NCI-H2196 (cell line): Measurements from ENCODE around the gene CLSTN2.

ENCODE experiments used
- DNase-seq: peaks from one replicate; lab custom pipeline; 2025; ENCODE audit not compliant: unreplicated experiment; lab: John Stamatoyannopoulos, UW

Gene CLSTN2

GRCh38 chr3:140530131-140530530 is 595.1 kb downstream of the CLSTN2 start:
- no peak for DNase-seq

GRCh38 chr3:140530603-140531002 is 595.6 kb downstream of the CLSTN2 start:
- no peak for DNase-seq

- DNase-seq: no peak
Measured at GRCh38 chr3:140532793-140533330, 597.9 kb downstream of the CLSTN2 start.

- DNase-seq: no peak
Measured at GRCh38 chr3:140536926-140537726, 602.1 kb downstream of the CLSTN2 start.

DNA sequence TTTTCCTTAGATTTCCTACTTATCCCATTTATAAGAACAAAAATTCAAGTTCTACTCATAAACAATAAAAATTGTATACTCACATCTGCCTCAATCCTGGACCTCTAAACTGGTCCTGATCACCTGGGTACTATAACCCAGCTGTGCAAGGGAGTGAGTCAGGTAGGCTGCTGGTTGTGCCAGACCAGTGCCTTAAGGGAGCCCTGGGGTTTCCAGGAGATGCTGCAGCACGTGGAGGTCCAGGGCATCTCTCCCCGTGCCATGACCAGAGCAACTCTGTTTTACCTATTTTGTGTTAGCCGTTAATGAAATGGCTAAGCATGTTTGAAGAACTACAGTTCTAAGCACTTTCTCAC is 602.7 kb downstream of the CLSTN2 start:
- DNase-seq: no peak

DNA sequence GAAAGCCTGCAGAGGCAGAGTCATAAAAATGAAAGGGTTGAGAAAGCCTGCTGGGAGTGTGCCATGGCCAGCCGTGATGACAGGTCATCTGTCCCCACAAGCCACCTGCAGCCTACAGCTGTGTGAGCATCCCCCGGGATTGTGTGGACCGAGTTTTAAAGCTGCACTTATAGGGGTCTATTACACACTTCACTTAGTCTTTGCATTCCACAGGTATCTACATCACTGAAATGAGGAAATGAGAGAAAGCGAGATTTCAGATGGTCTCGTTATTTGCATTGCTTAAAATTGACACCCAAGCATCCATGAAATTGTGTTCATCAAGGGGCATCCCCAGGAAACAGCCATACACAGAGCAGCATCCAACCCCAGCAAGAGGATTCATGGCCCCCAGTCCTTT is 605.3 kb downstream of the CLSTN2 start:
- DNase-seq: no peak

DNA sequence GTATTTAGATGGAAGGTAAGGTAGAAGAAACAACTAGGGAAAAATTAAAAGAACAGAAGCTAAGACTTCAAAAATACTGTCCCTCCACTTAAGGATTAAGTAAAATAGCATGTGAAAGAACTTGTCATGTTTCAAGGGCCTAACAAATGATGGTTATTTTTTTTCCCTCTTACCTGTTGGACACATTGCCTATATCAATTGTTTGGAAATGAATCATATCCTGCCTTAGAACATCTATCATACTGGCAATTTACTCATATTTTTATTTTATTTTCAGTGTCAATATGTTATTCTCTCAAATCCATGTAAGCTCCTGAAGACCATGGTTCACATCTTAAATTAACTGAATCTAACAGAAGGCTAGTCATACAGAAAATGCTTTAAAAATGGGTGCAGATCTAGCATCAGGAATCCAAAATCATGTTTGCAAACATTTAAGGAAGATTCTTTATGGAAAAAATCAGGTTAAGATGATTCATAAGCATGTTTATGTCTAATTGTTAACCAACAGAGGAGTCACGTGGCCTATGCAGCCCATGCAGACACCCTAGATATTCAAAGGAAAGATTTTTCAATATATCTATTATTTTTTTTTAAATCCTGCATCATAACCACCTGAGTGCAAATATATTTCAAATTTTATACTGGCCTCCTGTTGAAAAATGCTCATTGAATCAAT is 607.1 kb downstream of the CLSTN2 start:
- DNase-seq: no peak

DNA sequence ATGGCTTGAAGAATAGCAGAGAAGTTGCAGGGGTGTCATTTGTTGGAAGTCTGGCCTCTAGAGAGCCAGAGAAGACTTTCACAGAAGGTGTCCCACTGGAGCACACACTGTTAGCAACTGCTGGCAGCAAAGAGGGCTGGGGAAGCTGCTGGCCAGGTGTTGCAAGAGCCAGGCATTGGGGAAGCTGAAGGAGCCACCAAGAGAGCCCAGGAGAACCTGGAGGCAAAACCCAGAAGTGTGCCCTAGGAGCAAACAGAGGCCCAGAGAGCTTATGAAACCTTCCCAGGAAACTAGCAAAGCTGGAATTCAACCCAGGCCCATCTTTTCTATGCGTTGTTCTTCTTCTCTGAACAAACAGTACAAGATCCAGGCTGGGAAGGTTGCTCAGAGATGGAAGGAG is 610.2 kb downstream of the CLSTN2 start:
- no peak for DNase-seq

- DNase-seq: no peak
Measured at GRCh38 chr3:140545756-140546155, 610.8 kb downstream of the CLSTN2 start.

GRCh38 chr3:140546649-140547048 is 611.7 kb downstream of the CLSTN2 start:
- DNase-seq: no peak

DNA sequence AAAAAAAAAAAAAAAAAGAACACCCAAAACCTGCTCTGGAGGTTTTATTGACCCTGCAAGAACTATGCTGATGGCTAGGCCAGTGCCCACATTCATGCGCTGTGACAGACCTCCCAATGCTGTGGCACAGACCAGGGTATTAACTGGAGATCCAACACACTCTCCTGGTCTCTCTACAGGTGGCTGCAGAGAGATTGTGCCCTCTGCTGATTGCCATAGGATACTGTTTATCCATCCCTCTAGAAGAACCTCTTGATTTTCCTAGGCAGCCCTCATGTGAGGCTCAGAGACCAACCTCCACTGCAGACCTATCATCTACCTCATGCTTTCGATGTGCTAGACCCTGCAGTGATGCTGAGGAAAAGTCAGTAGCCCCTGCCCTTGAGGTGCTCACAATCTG is 617.4 kb downstream of the CLSTN2 start:
- no peak for DNase-seq

DNA sequence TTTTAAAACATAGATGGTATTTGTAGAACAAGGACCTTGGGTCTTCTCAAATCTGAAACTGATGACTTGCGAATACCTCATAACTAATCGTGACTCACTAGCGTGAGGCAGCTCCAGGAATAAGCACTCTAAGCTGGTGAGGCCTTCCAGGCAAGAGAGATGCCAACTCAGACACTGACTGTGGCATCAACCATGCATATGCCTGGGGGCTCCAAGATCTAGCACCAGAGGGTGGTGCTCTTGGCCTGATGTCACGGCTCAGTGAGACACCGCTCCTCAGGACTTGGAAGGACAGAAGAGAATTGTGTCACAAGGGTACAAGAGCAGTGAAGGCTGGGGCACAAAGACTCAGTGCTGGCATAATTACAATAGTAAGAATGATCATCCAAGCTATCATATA is 617.9 kb downstream of the CLSTN2 start:
- DNase-seq: no peak

DNA sequence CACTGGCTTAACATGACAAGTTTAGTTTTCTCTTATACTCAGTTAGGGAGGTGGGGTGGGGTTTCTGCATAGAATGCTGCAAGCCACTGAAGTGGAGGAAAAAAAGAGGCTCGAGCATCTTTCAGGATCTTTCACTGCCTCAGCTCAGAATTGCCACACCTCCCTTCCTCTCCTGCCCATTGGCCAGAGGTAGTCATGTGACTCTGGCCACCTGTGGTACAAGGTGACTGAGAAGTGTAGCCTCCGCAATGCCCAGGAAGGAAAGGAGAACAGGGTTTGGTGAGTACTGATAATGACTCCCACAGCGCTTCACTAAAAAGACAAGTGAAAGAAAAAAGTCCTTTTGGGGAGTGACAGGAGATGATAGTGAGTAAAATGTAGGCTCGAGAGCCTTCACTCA is 618.6 kb downstream of the CLSTN2 start:
- DNase-seq: no peak

DNA sequence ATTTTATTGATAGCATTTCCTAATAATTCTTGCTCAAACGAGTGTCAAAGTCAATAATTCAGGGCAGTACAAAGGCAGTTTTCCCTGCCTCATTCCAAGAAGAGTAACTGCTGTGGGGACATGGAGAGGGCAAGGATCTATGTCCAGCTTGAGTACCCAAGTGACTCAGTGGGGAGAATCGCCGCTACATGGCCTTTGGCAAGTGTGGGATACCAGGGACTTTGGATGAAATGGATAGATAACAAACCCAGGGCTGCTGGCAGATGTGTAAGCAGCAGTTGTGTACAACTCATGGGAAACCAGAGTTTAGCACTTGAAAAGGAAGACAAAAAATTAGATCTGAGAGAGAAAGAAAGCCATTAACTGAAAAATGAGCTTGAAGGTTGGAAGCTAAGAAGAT is 620.7 kb downstream of the CLSTN2 start:
- DNase-seq: no peak

DNA sequence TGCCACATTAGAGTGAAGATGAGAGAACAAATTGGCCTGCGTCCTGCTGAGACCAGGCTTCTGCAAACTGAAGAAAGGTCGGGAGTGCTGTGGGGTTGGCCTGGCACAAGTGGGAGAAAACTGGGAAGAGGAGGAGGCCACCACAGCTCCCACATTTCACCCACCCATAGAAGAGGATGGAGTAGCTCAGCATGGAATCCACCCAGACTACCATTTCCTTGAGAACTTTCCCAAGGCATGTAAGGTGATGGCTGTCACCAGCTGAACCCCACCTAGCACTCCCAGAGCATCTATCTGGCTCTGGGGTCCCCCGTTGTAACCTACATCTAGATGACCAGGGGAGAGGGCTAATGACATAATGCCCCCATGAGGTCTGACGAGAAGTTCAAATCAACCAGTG is 622.5 kb downstream of the CLSTN2 start:
- DNase-seq: no peak

- DNase-seq: no peak
Measured at GRCh38 chr3:140559546-140559945, 624.6 kb downstream of the CLSTN2 start.

GRCh38 chr3:140563206-140563760 is 628.3 kb downstream of the CLSTN2 start:
- no peak for DNase-seq

GRCh38 chr3:140568131-140568530 is 633.1 kb downstream of the CLSTN2 start:
- DNase-seq: no peak

- no peak for DNase-seq
Measured at GRCh38 chr3:140568842-140569520, 634.0 kb downstream of the CLSTN2 start.

- DNase-seq: no peak
Measured at GRCh38 chr3:140570602-140571001, 635.6 kb downstream of the CLSTN2 start.

DNA sequence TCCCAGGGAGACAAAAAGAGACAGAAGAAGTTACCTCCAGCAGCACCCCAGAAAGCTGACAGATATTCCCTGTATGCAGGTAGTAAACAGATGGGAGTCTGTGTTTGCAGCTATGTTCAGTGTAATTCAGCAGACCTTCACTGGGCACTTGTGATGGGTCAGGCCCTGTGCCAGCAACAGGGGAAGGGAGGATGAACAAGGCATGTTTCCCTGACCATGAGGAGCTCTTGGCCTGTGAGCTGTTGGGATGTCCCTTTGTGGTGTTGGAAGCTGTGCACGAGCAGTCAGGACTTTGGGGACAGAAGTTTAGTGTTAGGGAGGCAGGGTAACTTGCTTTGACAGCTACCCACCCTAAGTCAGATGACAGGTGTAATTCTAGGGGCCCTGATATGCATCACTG is 636.9 kb downstream of the CLSTN2 start:
- no peak for DNase-seq

GRCh38 chr3:140572334-140572733 is 637.3 kb downstream of the CLSTN2 start:
- no peak for DNase-seq
